Fibroblast of skin of right biceps (primary cell): ENCODE measurements around the gene LAMA4.
"Not testable (repeated sequence)": the region's sequence is repeated elsewhere in the genome, so short reads cannot be mapped to it uniquely, and the experiment has no call there.

Source experiments
- DNase-seq: peaks from one replicate; pipeline ENCODE4 v3.0.0-alpha.2; 2013

The LAMA4 gene

GRCh38 chr6:112144145-112144926 is 110.0 kb downstream of the LAMA4 start:
- DNase-seq = peak; percentile 73

GRCh38 chr6:112141707-112142106 is 112.7 kb downstream of the LAMA4 start:
- DNase-seq = no peak

GRCh38 chr6:112139052-112139451 is 115.3 kb downstream of the LAMA4 start:
- no peak for DNase-seq

GRCh38 chr6:112130878-112131277 is 123.5 kb downstream of the LAMA4 start:
- DNase-seq = no peak

GRCh38 chr6:112128208-112128607 is 126.2 kb downstream of the LAMA4 start:
- DNase-seq = no peak

- DNase-seq = no peak
Measured at GRCh38 chr6:112123982-112124381, 130.4 kb downstream of the LAMA4 start.

GRCh38 chr6:112122756-112123155 is 131.6 kb downstream of the LAMA4 start:
- no peak for DNase-seq

GRCh38 chr6:112118034-112118433 is 136.3 kb downstream of the LAMA4 start:
- no peak for DNase-seq

- peak; percentile 63 for DNase-seq
Measured at GRCh38 chr6:112117554-112117953, 136.8 kb downstream of the LAMA4 start.

GRCh38 chr6:112116221-112116620 is 138.1 kb downstream of the LAMA4 start:
- DNase-seq = no peak

- DNase-seq = no peak
Measured at GRCh38 chr6:112114577-112115223, 139.7 kb downstream of the LAMA4 start.

- DNase-seq = no peak
Measured at GRCh38 chr6:112113918-112114317, 140.4 kb downstream of the LAMA4 start.

- no peak for DNase-seq
Measured at GRCh38 chr6:112113431-112113830, 140.9 kb downstream of the LAMA4 start.

GRCh38 chr6:112109262-112109661 is 145.1 kb downstream of the LAMA4 start:
- DNase-seq = no peak

GRCh38 chr6:112106562-112106961 is 147.8 kb downstream of the LAMA4 start:
- DNase-seq = no peak

GRCh38 chr6:112106026-112106425 is 148.3 kb downstream of the LAMA4 start:
- DNase-seq = not testable (repeated sequence)

GRCh38 chr6:112100561-112100960 is 153.8 kb downstream of the LAMA4 start:
- no peak for DNase-seq

GRCh38 chr6:112096901-112097300 is 157.5 kb downstream of the LAMA4 start:
- DNase-seq = no peak

GRCh38 chr6:112087916-112088315 is 166.5 kb downstream of the LAMA4 start:
- peak; percentile 19 for DNase-seq

GRCh38 chr6:112087136-112087911 is 167.0 kb downstream of the LAMA4 start, which contains the start of the genes FAM229B and TUBE1:
Gene FAM229B, plus strand, starts transcription at chr6:112087591. Its CDS starts 11,693 bp downstream, at chr6:112099284.
Gene TUBE1, minus strand, starts transcription at chr6:112087482. Its CDS starts 48 bp downstream, at chr6:112087434.
- peak; percentile 97 for DNase-seq

- peak; percentile 65 for DNase-seq
Measured at GRCh38 chr6:112086744-112087135, 167.6 kb downstream of the LAMA4 start.

- DNase-seq = no peak
Measured at GRCh38 chr6:112085286-112086065, 168.9 kb downstream of the LAMA4 start.

- no peak for DNase-seq
Measured at GRCh38 chr6:112081569-112081968, 172.8 kb downstream of the LAMA4 start.
